WTC11 (cell line): Measurements from ENCODE around the gene WDR76.

Experiments
- RORB ChIP-seq: fragments of 250-450 bp; sonication (Bioruptor Pico); IDR thresholded peaks from 2 replicates; pipeline ENCODE4 v1.9.0; 2021; ENCODE audit warnings: mild to moderate bottlenecking
- SP1 ChIP-seq: sonication (generic); formaldehyde crosslinking; conservative IDR thresholded peaks from 2 replicates; pipeline ENCODE4 v1.8.1; 2022; ENCODE audit warnings: missing genetic modification reagents
- ZNF396 ChIP-seq: fragments of 250-450 bp; sonication (Bioruptor Pico); IDR thresholded peaks from 2 replicates; pipeline ENCODE4 v1.8.0; 2021; ENCODE audit warnings: mild to moderate bottlenecking, moderate library complexity, borderline replicate concordance
- TF ChIP-seq, protein P1 (sequence below): fragments of 200-600 bp; IDR thresholded peaks from 2 replicates; pipeline ENCODE4 v1.8.0; 2022; ENCODE audit warnings: antibody characterized with exemption
- TF ChIP-seq, protein P2 (sequence below): sonication (generic); formaldehyde crosslinking; IDR thresholded peaks from 2 replicates; pipeline ENCODE4 v1.8.1; 2023; ENCODE audit warnings: mild to moderate bottlenecking, missing genetic modification reagents, moderate library complexity
- TF ChIP-seq, protein P3 (sequence below): sonication (generic); formaldehyde crosslinking; IDR thresholded peaks from 2 replicates; pipeline ENCODE4 v1.8.0; 2022; ENCODE audit warnings: mild to moderate bottlenecking, missing genetic modification reagents

DNA sequence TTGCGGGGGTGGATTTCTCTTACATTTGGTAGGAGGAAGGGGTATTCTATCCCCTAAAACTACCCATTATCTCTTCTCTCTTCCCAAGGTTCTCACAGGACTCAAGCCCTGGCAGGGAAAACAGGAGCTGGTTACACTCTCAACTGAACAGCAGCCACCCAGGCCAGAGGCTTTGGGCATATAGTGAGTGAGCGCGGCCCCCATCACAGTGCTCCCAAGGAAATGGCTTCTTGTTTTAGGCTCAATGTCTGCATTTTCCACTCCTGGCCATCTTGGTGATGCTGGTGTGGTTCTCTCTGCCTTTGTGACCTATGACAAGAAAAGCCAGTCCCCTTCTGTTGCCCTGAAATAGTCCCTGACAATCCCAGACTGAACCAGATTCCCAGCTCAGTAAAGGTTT, 50.1 kb downstream of the WDR76 start:
- TF ChIP-seq, protein P1, sequence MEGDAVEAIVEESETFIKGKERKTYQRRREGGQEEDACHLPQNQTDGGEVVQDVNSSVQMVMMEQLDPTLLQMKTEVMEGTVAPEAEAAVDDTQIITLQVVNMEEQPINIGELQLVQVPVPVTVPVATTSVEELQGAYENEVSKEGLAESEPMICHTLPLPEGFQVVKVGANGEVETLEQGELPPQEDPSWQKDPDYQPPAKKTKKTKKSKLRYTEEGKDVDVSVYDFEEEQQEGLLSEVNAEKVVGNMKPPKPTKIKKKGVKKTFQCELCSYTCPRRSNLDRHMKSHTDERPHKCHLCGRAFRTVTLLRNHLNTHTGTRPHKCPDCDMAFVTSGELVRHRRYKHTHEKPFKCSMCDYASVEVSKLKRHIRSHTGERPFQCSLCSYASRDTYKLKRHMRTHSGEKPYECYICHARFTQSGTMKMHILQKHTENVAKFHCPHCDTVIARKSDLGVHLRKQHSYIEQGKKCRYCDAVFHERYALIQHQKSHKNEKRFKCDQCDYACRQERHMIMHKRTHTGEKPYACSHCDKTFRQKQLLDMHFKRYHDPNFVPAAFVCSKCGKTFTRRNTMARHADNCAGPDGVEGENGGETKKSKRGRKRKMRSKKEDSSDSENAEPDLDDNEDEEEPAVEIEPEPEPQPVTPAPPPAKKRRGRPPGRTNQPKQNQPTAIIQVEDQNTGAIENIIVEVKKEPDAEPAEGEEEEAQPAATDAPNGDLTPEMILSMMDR = no peak
- TF ChIP-seq SP1 (CRISPR knock-in tag) (no peak), ZNF396 (CRISPR knock-in tag) (no peak), RORB (CRISPR knock-in tag) (no peak)
- TF ChIP-seq, protein P2, sequence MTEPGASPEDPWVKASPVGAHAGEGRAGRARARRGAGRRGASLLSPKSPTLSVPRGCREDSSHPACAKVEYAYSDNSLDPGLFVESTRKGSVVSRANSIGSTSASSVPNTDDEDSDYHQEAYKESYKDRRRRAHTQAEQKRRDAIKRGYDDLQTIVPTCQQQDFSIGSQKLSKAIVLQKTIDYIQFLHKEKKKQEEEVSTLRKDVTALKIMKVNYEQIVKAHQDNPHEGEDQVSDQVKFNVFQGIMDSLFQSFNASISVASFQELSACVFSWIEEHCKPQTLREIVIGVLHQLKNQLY (CRISPR knock-in tag) = no peak
- TF ChIP-seq, protein P3, sequence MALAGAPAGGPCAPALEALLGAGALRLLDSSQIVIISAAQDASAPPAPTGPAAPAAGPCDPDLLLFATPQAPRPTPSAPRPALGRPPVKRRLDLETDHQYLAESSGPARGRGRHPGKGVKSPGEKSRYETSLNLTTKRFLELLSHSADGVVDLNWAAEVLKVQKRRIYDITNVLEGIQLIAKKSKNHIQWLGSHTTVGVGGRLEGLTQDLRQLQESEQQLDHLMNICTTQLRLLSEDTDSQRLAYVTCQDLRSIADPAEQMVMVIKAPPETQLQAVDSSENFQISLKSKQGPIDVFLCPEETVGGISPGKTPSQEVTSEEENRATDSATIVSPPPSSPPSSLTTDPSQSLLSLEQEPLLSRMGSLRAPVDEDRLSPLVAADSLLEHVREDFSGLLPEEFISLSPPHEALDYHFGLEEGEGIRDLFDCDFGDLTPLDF (CRISPR knock-in tag) = no peak
